B cell (primary cell): ENCODE measurements around the gene MFSD2A. TPM values are rescaled to one million over a fixed set of nuclear protein-coding genes. Genes with fewer than 3 reads are reported as not detected.

ENCODE experiments used
- ATAC-seq: fragments of 200-7000 bp; cut with Tn5 transposase; one replicate; pipeline ENCODE4 v1.10.0; 2021; ENCODE audit warnings: low read depth, mild to moderate bottlenecking, moderate number of reproducible peaks, moderate library complexity
- CTCF ChIA-PET: fragments of 350-600 bp; sonication (Branson Sonifier 250); formaldehyde crosslinking; loops from one replicate; lab custom pipeline; 2021; ENCODE audit warnings: antibody characterized with exemption, inconsistent platforms; lab: Charles Lee
- POLR2A ChIA-PET: fragments of 350-600 bp; sonication (Branson Sonifier 250); formaldehyde crosslinking; loops from one replicate; lab custom pipeline; 2021; ENCODE audit warnings: antibody characterized with exemption; lab: Charles Lee
- DNase-seq: peaks from one replicate; pipeline ENCODE4 v3.0.0; 2013
- H2AFZ ChIP-seq: 2 replicates; pipeline ENCODE4 v1.6.1; 2012; ENCODE audit warnings: mild to moderate bottlenecking, low read depth, low read length; ENCODE audit not compliant: insufficient read depth, poor library complexity, severe bottlenecking
- H3K27ac ChIP-seq, 2 donors: 1 replicate in 1 of 2; 2 replicates in 1 of 2; pipeline ENCODE4 v1.5.1; 2012 to 2013; ENCODE audit warnings: low read length in 2 of 2, mild to moderate bottlenecking in 2 of 2, moderate library complexity in 1 of 2
- H3K27me3 ChIP-seq, 4 experiments: fragments of 200-600 bp in 1 of 4; sonication (generic) in 1 of 4; replicated peaks in 1 of 4; 1 replicate in 2 of 4; 2 replicates in 2 of 4; pipeline versions ENCODE4 v1.6.1 to v1.7.0; 2013 to 2016; ENCODE audit warnings: low read length in 3 of 4, mild to moderate bottlenecking in 2 of 4, mixed read lengths in 1 of 4, moderate library complexity in 1 of 4; ENCODE audit not compliant: insufficient read depth in 4 of 4, control insufficient read depth in 3 of 4; ENCODE audit errors: control extremely low read depth in 1 of 4
- H3K36me3 ChIP-seq, 2 experiments: replicated peaks in 1 of 2; 1 replicate in 1 of 2; 2 replicates in 1 of 2; pipeline versions ENCODE4 v1.6.1 to v1.7.1; 2013; ENCODE audit warnings: low read length in 1 of 2; ENCODE audit not compliant: insufficient read depth in 2 of 2, control insufficient read depth in 1 of 2; ENCODE audit errors: control extremely low read depth in 1 of 2, extremely low read depth in 1 of 2
- H3K4me1 ChIP-seq, 2 donors: fragments of 200-600 bp in 1 of 2; sonication (generic) in 1 of 2; 1 replicate in 1 of 2; 2 replicates in 1 of 2; pipeline versions ENCODE4 v1.5.1 to v1.6.1; 2013 to 2017; ENCODE audit warnings: low read length in 2 of 2; ENCODE audit not compliant: control insufficient read depth in 2 of 2, insufficient read depth in 2 of 2
- H3K4me2 ChIP-seq: replicated peaks from 2 replicates; pipeline ENCODE3; 2012; ENCODE audit warnings: mild to moderate bottlenecking, low read depth, low read length; ENCODE audit not compliant: poor library complexity, severe bottlenecking
- H3K4me3 ChIP-seq, 5 experiments: fragments of 200-600 bp in 1 of 5; sonication (generic) in 1 of 5; 1 replicate in 3 of 5; 2 replicates in 2 of 5; pipeline versions ENCODE4 v1.5.1 to v1.7.0; 2011 to 2016; ENCODE audit warnings: low read length in 4 of 5, mild to moderate bottlenecking in 4 of 5, low read depth in 2 of 5, control low read depth in 1 of 5, moderate library complexity in 1 of 5; ENCODE audit not compliant: insufficient read depth in 1 of 5; ENCODE audit errors: control extremely low read depth in 1 of 5, extremely low read depth in 1 of 5
- H3K79me2 ChIP-seq: fragments of 200-600 bp; sonication (generic); one replicate; pipeline ENCODE4 v1.6.0; 2016; ENCODE audit warnings: low read length; ENCODE audit not compliant: control insufficient read depth, insufficient read depth
- H3K9ac ChIP-seq: fragments of 200-600 bp; sonication (generic); 2 replicates; pipeline ENCODE4 v1.6.1; 2017; ENCODE audit warnings: mild to moderate bottlenecking, low read length, moderate library complexity
- H3K9me3 ChIP-seq, 3 donors: one replicate each; pipeline versions ENCODE4 v1.6.1 to v1.7.1; 2013; ENCODE audit warnings: low read length in 2 of 3; ENCODE audit not compliant: control insufficient read depth in 2 of 3, insufficient read depth in 1 of 3; ENCODE audit errors: control extremely low read depth in 1 of 3
- H4K20me1 ChIP-seq: 2 replicates; pipeline ENCODE4 v1.6.0; 2012; ENCODE audit warnings: mild to moderate bottlenecking, low read length; ENCODE audit not compliant: insufficient read depth, control insufficient read depth, poor library complexity, severe bottlenecking
- H3K27ac Mint-ChIP-seq: one replicate; pipeline ENCODE4 v1.8.0; 2021; ENCODE audit warnings: mixed read lengths
- H3K27me3 Mint-ChIP-seq: one replicate; pipeline ENCODE4 v1.8.0; 2021; ENCODE audit warnings: mixed read lengths
- H3K4me1 Mint-ChIP-seq: one replicate; pipeline ENCODE4 v1.8.0; 2021; ENCODE audit warnings: mixed read lengths
- H3K4me3 Mint-ChIP-seq: one replicate; pipeline ENCODE4 v1.8.0; 2021; ENCODE audit warnings: mixed read lengths
- H3K9me3 Mint-ChIP-seq: one replicate; pipeline ENCODE4 v1.8.0; 2022; ENCODE audit warnings: mixed read lengths; ENCODE audit not compliant: insufficient read depth
- EZH2 ChIP-seq: IDR thresholded peaks from 2 replicates; pipeline ENCODE4 v1.6.1; 2012; ENCODE audit warnings: borderline replicate concordance, low read depth, mild to moderate bottlenecking, moderate library complexity, low read length; ENCODE audit not compliant: insufficient read depth, poor library complexity, severe bottlenecking
- WGBS: methylation state at CpG from one replicate; pipeline ENCODE4 v1.1.5; 2013; ENCODE audit warnings: missing lambda C conversion rate; ENCODE audit not compliant: insufficient coverage; 5-methylcytosine and 5-hydroxymethylcytosine counted together
- intact Hi-C: fragments of 100-400 bp; cut with micrococcal nuclease; formaldehyde crosslinking; loops from one replicate; pipeline ENCODE4 v1.10.0; 2022
- polyA plus RNA-seq: library from polyadenylated mRNA; depleted of rRNA; stranded (reverse); fragments of >200 nt; gene quantifications from 2 replicates; pipeline ENCODE4 v1.2.3, GENCODE V29; 2012
- total RNA-seq, 2 donors: library from RNA; stranded (reverse); fragments of 120-200 nt in 1 of 2; gene quantifications; 1 replicate in 1 of 2; 2 replicates in 1 of 2; pipeline versions ENCODE4 v1.2.3 to v1.2.4, GENCODE V29; 2013 to 2022
- TF ChIP-seq, protein P1 (sequence below): fragments of 200-600 bp; IDR thresholded peaks from one replicate; pipeline ENCODE4 v1.8.0; 2022; ENCODE audit warnings: antibody characterized with exemption, mild to moderate bottlenecking

Gene MFSD2A
- total and polyA plus RNA-seq, 2 donors (not counting 1 experiment from before 2014, with no cell fraction given): 1.8 to 3.9 TPM

- Histone ChIP-seq H3K4me2 (no peak overlapping the region), H3K4me3 (no peak overlapping the region), H3K36me3 (no peaks in the 10 kb centered on the region), H3K9ac (no peak overlapping the region), H2AFZ (no peak overlapping the region), H3K9me3 (peaks cover 2 to 8% (median 2%) of the 10 kb centered on the region in 3 donors), H3K27me3 (no peaks in the 10 kb centered on the region), H3K27ac (no peak overlapping the region), H4K20me1 (no peaks in the 10 kb centered on the region), H3K4me1 (peaks cover 18 to 26% of the 10 kb centered on the region in 2 donors), H3K79me2 (no peaks in the 10 kb centered on the region)
- Mint-ChIP-seq H3K4me3 (no peak overlapping the region), H3K9me3 (peaks cover 2% of the 10 kb centered on the region), H3K27me3 (no peaks in the 10 kb centered on the region), H3K27ac (no peak overlapping the region), H3K4me1 (peaks cover 35% of the 10 kb centered on the region)
- ChIA-PET CTCF (no interaction called here), POLR2A (interaction anchor here (0.6 kb wide), 1 partner anchor 50 kb away, joined by 10 read pairs; no protein-coding TSS in a partner anchor)
- WGBS: 100% methylated on average over 2 of the region's 3 CpGs
- no peak for TF ChIP-seq EZH2
- TF ChIP-seq, protein P1, sequence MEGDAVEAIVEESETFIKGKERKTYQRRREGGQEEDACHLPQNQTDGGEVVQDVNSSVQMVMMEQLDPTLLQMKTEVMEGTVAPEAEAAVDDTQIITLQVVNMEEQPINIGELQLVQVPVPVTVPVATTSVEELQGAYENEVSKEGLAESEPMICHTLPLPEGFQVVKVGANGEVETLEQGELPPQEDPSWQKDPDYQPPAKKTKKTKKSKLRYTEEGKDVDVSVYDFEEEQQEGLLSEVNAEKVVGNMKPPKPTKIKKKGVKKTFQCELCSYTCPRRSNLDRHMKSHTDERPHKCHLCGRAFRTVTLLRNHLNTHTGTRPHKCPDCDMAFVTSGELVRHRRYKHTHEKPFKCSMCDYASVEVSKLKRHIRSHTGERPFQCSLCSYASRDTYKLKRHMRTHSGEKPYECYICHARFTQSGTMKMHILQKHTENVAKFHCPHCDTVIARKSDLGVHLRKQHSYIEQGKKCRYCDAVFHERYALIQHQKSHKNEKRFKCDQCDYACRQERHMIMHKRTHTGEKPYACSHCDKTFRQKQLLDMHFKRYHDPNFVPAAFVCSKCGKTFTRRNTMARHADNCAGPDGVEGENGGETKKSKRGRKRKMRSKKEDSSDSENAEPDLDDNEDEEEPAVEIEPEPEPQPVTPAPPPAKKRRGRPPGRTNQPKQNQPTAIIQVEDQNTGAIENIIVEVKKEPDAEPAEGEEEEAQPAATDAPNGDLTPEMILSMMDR: no peak
- intact Hi-C loops: no loop called here
- ATAC-seq (no peak), DNase-seq (no peak)
Measured at GRCh38 chr1:40011198-40011597, 56.3 kb downstream of the MFSD2A start.

DNA sequence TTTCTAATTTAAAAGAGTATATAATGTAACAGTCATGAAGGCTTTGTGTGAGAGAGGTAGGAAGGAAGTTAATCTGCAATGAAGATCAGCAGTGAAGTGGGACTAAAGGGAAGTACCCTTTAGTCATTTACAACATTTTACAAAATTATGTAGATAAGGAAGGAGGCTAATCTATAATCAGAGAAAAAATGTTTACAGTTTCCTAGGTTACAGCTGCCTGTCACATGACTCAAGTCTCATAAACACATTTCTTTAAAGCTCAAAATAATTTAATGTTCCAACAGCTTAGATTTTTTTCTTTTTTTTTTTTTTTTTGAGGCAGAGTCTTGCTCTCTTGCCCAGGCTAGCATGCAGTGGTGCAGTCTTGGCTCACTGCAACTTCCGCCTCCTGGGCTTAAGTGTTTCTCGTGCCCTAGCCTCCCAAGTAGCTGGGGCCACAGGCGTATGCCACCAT, 59.3 kb downstream of the MFSD2A start:
- H3K9me3 ChIP-seq: peaks cover 0 to 9% (median 2%) of the 10 kb centered on the region in 3 donors
- H3K4me1 ChIP-seq: peaks cover 14 to 15% of the 10 kb centered on the region in 2 donors
- H3K79me2 ChIP-seq: no peaks in the 10 kb centered on the region
- no peaks in the 10 kb centered on the region for H3K27me3 Mint-ChIP-seq
- WGBS: 18% methylated on average over 3 of the region's 3 CpGs
- peak overlapping the region; percentile 42 to 60 for H3K27ac ChIP-seq
- H2AFZ ChIP-seq: no peak overlapping the region
- no peak overlapping the region for H3K4me3 Mint-ChIP-seq
- H4K20me1 ChIP-seq: no peaks in the 10 kb centered on the region
- no peaks in the 10 kb centered on the region for H3K9me3 Mint-ChIP-seq
- ChIA-PET CTCF (interaction anchor here (0.9 to 2.4 kb wide), 4 partner anchors 13 to 95 kb away, joined by 3 to 6 read pairs (median 3); no protein-coding TSS in a partner anchor), POLR2A (interaction anchor here (1.2 kb wide), 1 partner anchor 25 kb away, joined by 5 read pairs; no protein-coding TSS in a partner anchor)
- H3K4me2 ChIP-seq: peak overlapping the region; percentile 18
- peaks cover 22% of the 10 kb centered on the region for H3K4me1 Mint-ChIP-seq
- no peak for TF ChIP-seq EZH2
- TF ChIP-seq, protein P1: no peak
- H3K9ac ChIP-seq: no peak overlapping the region
- no peaks in the 10 kb centered on the region for H3K27me3 ChIP-seq
- H3K27ac Mint-ChIP-seq: no peak overlapping the region
- H3K4me3 ChIP-seq: no peak overlapping the region
- ATAC-seq (peak; percentile 49), DNase-seq (peak; percentile 67)
- H3K36me3 ChIP-seq: no peaks in the 10 kb centered on the region
- intact Hi-C loops: no loop called here
